HEK293 (cell line): ENCODE results near the gene UBE4B.
A peak's percentile ranks its signal among the peaks of the same experiment; 100 is the strongest.

Experiments
- CTCF ChIA-PET: fragments of 350-600 bp; formaldehyde crosslinking; extraction: SDS; loops from one replicate; lab custom pipeline; 2021; ENCODE audit warnings: antibody characterized with exemption; lab: Yijun Ruan, JAX
- POLR2A ChIA-PET: fragments of 300-600 bp; formaldehyde crosslinking; extraction: SDS; loops from one replicate; lab custom pipeline; 2020; ENCODE audit warnings: antibody characterized with exemption, inconsistent platforms; lab: Yijun Ruan, JAX
- H3K27ac ChIP-seq: fragments of 200-500 bp; sonication (Bioruptor generic); 2 replicates; pipeline ENCODE4 v1.5.1; 2014; ENCODE audit warnings: low read depth, low read length, control low read depth, inconsistent platforms; ENCODE audit errors: extremely low read depth
- H3K36me3 ChIP-seq, 2 experiments: fragments of 200-500 bp in 1 of 2; sonication (Bioruptor generic) in 1 of 2; 1 replicate in 1 of 2; 2 replicates in 1 of 2; pipeline ENCODE4 v1.5.1; 2014 to 2017; ENCODE audit warnings: inconsistent platforms in 2 of 2, low read length in 2 of 2; ENCODE audit not compliant: control insufficient read depth in 2 of 2, insufficient read depth in 1 of 2
- H3K4me1 ChIP-seq: fragments of 200-500 bp; sonication (Bioruptor generic); 2 replicates; pipeline ENCODE4 v1.5.1; 2014; ENCODE audit warnings: mild to moderate bottlenecking, low read length, inconsistent platforms; ENCODE audit not compliant: control insufficient read depth, insufficient read depth
- H3K4me3 ChIP-seq: 2 replicates; pipeline ENCODE4 v1.5.1; 2011; ENCODE audit warnings: low read depth, mild to moderate bottlenecking, control low read depth, low read length, moderate library complexity
- H3K9me3 ChIP-seq: fragments of 200-500 bp; sonication (Bioruptor generic); 2 replicates; pipeline ENCODE4 v1.5.1; 2014; ENCODE audit warnings: low read depth, low read length, inconsistent platforms; ENCODE audit not compliant: control insufficient read depth, insufficient read depth
- ATF2 ChIP-seq: fragments of 450-650 bp; formaldehyde crosslinking; IDR thresholded peaks from 2 replicates; pipeline ENCODE4 v1.5.1; 2016; ENCODE audit warnings: missing biosample characterization, missing genetic modification characterization, low read depth
- FEZF1 ChIP-seq: fragments of 450-650 bp; formaldehyde crosslinking; IDR thresholded peaks from 2 replicates; pipeline ENCODE4 v1.5.1; 2016; ENCODE audit warnings: missing biosample characterization, missing genetic modification characterization
- IKZF3 ChIP-seq: fragments of 450-650 bp; IDR thresholded peaks from 2 replicates; pipeline ENCODE4 v1.5.0; 2018; ENCODE audit warnings: missing biosample characterization, mild to moderate bottlenecking, missing genetic modification characterization, moderate library complexity
- PATZ1 ChIP-seq: fragments of 450-650 bp; formaldehyde crosslinking; IDR thresholded peaks from 2 replicates; pipeline ENCODE4 v1.5.1; 2016; ENCODE audit warnings: missing biosample characterization, missing genetic modification characterization
- PRDM1 ChIP-seq: fragments of 450-650 bp; formaldehyde crosslinking; IDR thresholded peaks from 2 replicates; pipeline ENCODE4; 2016; ENCODE audit warnings: missing biosample characterization, missing genetic modification characterization
- PRDM10 ChIP-seq: fragments of 450-650 bp; formaldehyde crosslinking; IDR thresholded peaks from 2 replicates; pipeline ENCODE4 v1.5.1; 2016; ENCODE audit warnings: missing biosample characterization, missing genetic modification characterization
- PRDM4 ChIP-seq: fragments of 450-650 bp; formaldehyde crosslinking; IDR thresholded peaks from 2 replicates; pipeline ENCODE4 v1.5.1; 2017; ENCODE audit warnings: missing biosample characterization, missing genetic modification characterization
- PRDM6 ChIP-seq: fragments of 450-650 bp; formaldehyde crosslinking; IDR thresholded peaks from 2 replicates; pipeline ENCODE4 v1.5.1; 2017; ENCODE audit warnings: missing biosample characterization, missing genetic modification characterization
- SETDB1 ChIP-seq: IDR thresholded peaks from one replicate; pipeline ENCODE4 v1.6.1; 2017; ENCODE audit warnings: mild to moderate bottlenecking, low read length, moderate library complexity, mixed read lengths; ENCODE audit not compliant: insufficient read length
- SP3 ChIP-seq: fragments of 450-650 bp; formaldehyde crosslinking; IDR thresholded peaks from 2 replicates; pipeline ENCODE4 v1.5.1; 2016; ENCODE audit warnings: missing biosample characterization, missing genetic modification characterization
- YY1 ChIP-seq: fragments of 450-650 bp; formaldehyde crosslinking; IDR thresholded peaks from 2 replicates; pipeline ENCODE4 v1.5.1; 2018; ENCODE audit warnings: missing biosample characterization, missing genetic modification characterization
- ZBTB7A ChIP-seq: fragments of 450-650 bp; formaldehyde crosslinking; IDR thresholded peaks from 2 replicates; pipeline ENCODE4 v1.5.1; 2016; ENCODE audit warnings: low read depth, missing biosample characterization, missing genetic modification characterization
- ZNF223 ChIP-seq: fragments of 450-650 bp; formaldehyde crosslinking; IDR thresholded peaks from 2 replicates; pipeline ENCODE4 v1.5.1; 2016; ENCODE audit warnings: missing biosample characterization, missing genetic modification characterization
- ZNF600 ChIP-seq: fragments of 450-650 bp; formaldehyde crosslinking; IDR thresholded peaks from 2 replicates; pipeline ENCODE4 v1.5.1; 2016; ENCODE audit warnings: missing biosample characterization, missing genetic modification characterization
- ZNF623 ChIP-seq: fragments of 450-650 bp; formaldehyde crosslinking; IDR thresholded peaks from 2 replicates; pipeline ENCODE4 v1.5.1; 2016; ENCODE audit warnings: missing biosample characterization, missing genetic modification characterization
- ZNF747 ChIP-seq: fragments of 450-650 bp; formaldehyde crosslinking; IDR thresholded peaks from 2 replicates; pipeline ENCODE4 v1.5.1; 2016; ENCODE audit warnings: missing biosample characterization, missing genetic modification characterization

Gene UBE4B

GRCh38 chr1:10213186-10213705 lies 180.5 kb downstream of the UBE4B start (continued):
- TF ChIP-seq ATF2 (tag by site-specific recombination) (no peak), PRDM4 (no peak), PRDM1 (tag by site-specific recombination) (peak; percentile 67)
- TF ChIP-seq, all 188 proteins: peak for 2

GRCh38 chr1:10216090-10216749 lies 183.5 kb downstream of the UBE4B start:
- no peaks in the 10 kb centered on the region for H3K9me3 ChIP-seq
- peaks cover 22% of the 10 kb centered on the region for H3K4me1 ChIP-seq
- ChIA-PET POLR2A (no interaction called here), CTCF (interaction anchor here (0.7 to 0.9 kb wide), 2 partner anchors 12 to 452 kb away, joined by 3 to 5 read pairs; no protein-coding TSS in a partner anchor)
- H3K4me3 ChIP-seq, result no peak overlapping the region
- peak overlapping the region; percentile 11; the same call in 1 of the 2 replicates for H3K27ac ChIP-seq
- no peaks in the 10 kb centered on the region; a peak in 1 of 3 replicates for H3K36me3 ChIP-seq
- TF ChIP-seq PRDM1 (tag by site-specific recombination), result peak; percentile 50; the same call in 1 of the 2 replicates
- TF ChIP-seq ZNF600 (tag by site-specific recombination), result peak; percentile 90
- TF ChIP-seq SP3 (tag by site-specific recombination), result no peak
- no peak for TF ChIP-seq ZBTB7A (tag by site-specific recombination)
- TF ChIP-seq ZNF623, result no peak
- TF ChIP-seq PATZ1 (tag by site-specific recombination), result no peak
- TF ChIP-seq PRDM6 (tag by site-specific recombination), result 0 out of 2 replicates have a peak, but pooled peaks have one; percentile 40
- 0 out of 2 replicates have a peak, but pooled peaks have one; percentile 1 for TF ChIP-seq FEZF1
- TF ChIP-seq, all 188 proteins: peak for 4

- H3K9me3 ChIP-seq, result no peaks in the 10 kb centered on the region
- H3K4me1 ChIP-seq, result peaks cover 17% of the 10 kb centered on the region
- no peaks in the 10 kb centered on the region; a peak in 1 of 3 replicates for H3K36me3 ChIP-seq
- ChIA-PET POLR2A (no interaction called here), CTCF (interaction anchor here (2.5 kb wide), 1 partner anchor 8 kb away, joined by 17 read pairs; the partner anchor contains the start of gene KIF1B)
- no peak overlapping the region for H3K4me3 ChIP-seq
- 0 out of 2 replicates have a peak overlapping the region, but pooled peaks have one; percentile 17 for H3K27ac ChIP-seq
- peak; percentile 14; the same call in 1 of the 2 replicates for TF ChIP-seq IKZF3 (tag by site-specific recombination)
- TF ChIP-seq ZNF223, result no peak
- TF ChIP-seq SETDB1, result no peak
- TF ChIP-seq ZNF747 (tag by site-specific recombination), result no peak
- TF ChIP-seq PRDM10 (tag by site-specific recombination), result peak; percentile 67
- peak; percentile 17; the same call in 1 of the 2 replicates for TF ChIP-seq PRDM6 (tag by site-specific recombination)
- no peak for TF ChIP-seq YY1
Measured at GRCh38 chr1:10217748-10218441, 185.1 kb downstream of the UBE4B start.
